AG08396 (cell line): ENCODE measurements around the gene OPN4.

ENCODE experiments used
- DNase-seq: peaks from one replicate; pipeline ENCODE4 v3.0.0; 2012; ENCODE audit warnings: low spot score, mixed read lengths

The OPN4 gene

GRCh38 chr10:86699991-86700840 is 45.9 kb downstream of the OPN4 start:
- DNase-seq = no peak

GRCh38 chr10:86700851-86701617 is 46.7 kb downstream of the OPN4 start:
- no peak for DNase-seq

GRCh38 chr10:86703176-86703575 is 48.8 kb downstream of the OPN4 start:
- no peak for DNase-seq

GRCh38 chr10:86705139-86705538 is 50.8 kb downstream of the OPN4 start:
- no peak for DNase-seq

GRCh38 chr10:86705905-86706304 is 51.6 kb downstream of the OPN4 start:
- DNase-seq = no peak

- no peak for DNase-seq
Measured at GRCh38 chr10:86706401-86706841, 52.1 kb downstream of the OPN4 start.

- DNase-seq = no peak
Measured at GRCh38 chr10:86706977-86707376, 52.6 kb downstream of the OPN4 start.

- DNase-seq = no peak
Measured at GRCh38 chr10:86707505-86707904, 53.2 kb downstream of the OPN4 start.

- DNase-seq = no peak
Measured at GRCh38 chr10:86708068-86708782, 53.9 kb downstream of the OPN4 start.

- no peak for DNase-seq
Measured at GRCh38 chr10:86708783-86709380, 54.5 kb downstream of the OPN4 start.

GRCh38 chr10:86709396-86710185 is 55.2 kb downstream of the OPN4 start:
- no peak for DNase-seq

- peak; percentile 98 for DNase-seq
Measured at GRCh38 chr10:86710987-86711512, 56.7 kb downstream of the OPN4 start.

GRCh38 chr10:86711513-86712316 is 57.4 kb downstream of the OPN4 start:
- peak; percentile 82 for DNase-seq

- no peak for DNase-seq
Measured at GRCh38 chr10:86712317-86712707, 58.0 kb downstream of the OPN4 start.

- no peak for DNase-seq
Measured at GRCh38 chr10:86715156-86715795, 60.9 kb downstream of the OPN4 start.

- DNase-seq = no peak
Measured at GRCh38 chr10:86715836-86716235, 61.5 kb downstream of the OPN4 start.
